Activated T-cell treated with anti-CD3 and anti-CD28 coated beads for 48 hours (primary cell): Measurements from ENCODE around the gene LANCL3.

Experiments used
- DNase-seq: peaks from one replicate; pipeline ENCODE4 v3.0.0-alpha.2; 2020; ENCODE audit warnings: low read depth

Gene LANCL3

GRCh38 chrX:37684426-37684825, 113.0 kb downstream of the LANCL3 start:
- DNase-seq, result no peak

GRCh38 chrX:37684973-37685372, 113.5 kb downstream of the LANCL3 start:
- DNase-seq, result no peak

- peak; percentile 29 for DNase-seq
Measured at GRCh38 chrX:37685381-37686359, 114.2 kb downstream of the LANCL3 start, which contains the start of gene XK. TSS of gene XK (plus strand) at chrX:37685791. CDS start at chrX:37685962, 171 bp downstream.

- no peak for DNase-seq
Measured at GRCh38 chrX:37686369-37686995, 115.0 kb downstream of the LANCL3 start.

- no peak for DNase-seq
Measured at GRCh38 chrX:37686996-37687395, 115.5 kb downstream of the LANCL3 start.

GRCh38 chrX:37690119-37690518, 118.7 kb downstream of the LANCL3 start:
- no peak for DNase-seq

GRCh38 chrX:37692918-37693317, 121.5 kb downstream of the LANCL3 start:
- no peak for DNase-seq

- DNase-seq, result no peak
Measured at GRCh38 chrX:37697169-37697760, 125.8 kb downstream of the LANCL3 start.

- DNase-seq, result no peak
Measured at GRCh38 chrX:37701588-37701987, 130.1 kb downstream of the LANCL3 start.

GRCh38 chrX:37711991-37712390, 140.5 kb downstream of the LANCL3 start:
- DNase-seq, result no peak

- no peak for DNase-seq
Measured at GRCh38 chrX:37712458-37712857, 141.0 kb downstream of the LANCL3 start.

GRCh38 chrX:37714479-37714878, 143.0 kb downstream of the LANCL3 start:
- DNase-seq, result no peak

GRCh38 chrX:37716602-37717001, 145.1 kb downstream of the LANCL3 start:
- no peak for DNase-seq

GRCh38 chrX:37717708-37718107, 146.2 kb downstream of the LANCL3 start:
- no peak for DNase-seq

GRCh38 chrX:37722595-37722994, 151.1 kb downstream of the LANCL3 start:
- no peak for DNase-seq

GRCh38 chrX:37726346-37726745, 154.9 kb downstream of the LANCL3 start:
- DNase-seq, result no peak
